Measurements from ENCODE around the gene CSKMT. TPM values are rescaled to one million over a fixed set of nuclear protein-coding genes. Genes with fewer than 3 reads are reported as not detected.
"Not testable (repeated sequence)": the region's sequence is repeated elsewhere in the genome, so short reads cannot be mapped to it uniquely, and the experiment has no call there.

The CSKMT gene
- total RNA-seq, 4 donors from 2014 or later = 9.1 to 13.5 (median 9.2) TPM; not detected in 1

GRCh38 chr11:62702246-62702645 is 37.1 kb downstream of the CSKMT start:
- no peak overlapping the region for H3K27ac ChIP-seq
- peaks cover 0 to 17% (median 11%) of the 10 kb centered on the region in 4 donors for H3K4me1 ChIP-seq
- peaks cover 0 to 7% (median 0%) of the 10 kb centered on the region in 3 donors for H3K36me3 ChIP-seq
- no peak for DNase-seq
- TF ChIP-seq POLR2A (IDR thresholded peaks at IDR 0.05) (no peak), CTCF (IDR thresholded peaks at IDR 0.05) (no peak)
- H3K4me3 ChIP-seq = no peak overlapping the region
- H3K27me3 ChIP-seq = no peaks in the 10 kb centered on the region
- H3K9me3 ChIP-seq = no peaks in the 10 kb centered on the region

- not testable (repeated sequence) for DNase-seq, H3K4me3 ChIP-seq, H3K9me3 ChIP-seq, H3K27ac ChIP-seq, H3K27me3 ChIP-seq, H3K36me3 ChIP-seq
- peaks cover 0 to 26% (median 12%) of the 10 kb centered on the region in 4 donors for H3K4me1 ChIP-seq
These were observed 38.8 kb downstream of the CSKMT start for GRCh38 chr11:62703921-62704320.

- TF ChIP-seq POLR2A (IDR thresholded peaks at IDR 0.05) = no peak
- no peak for TF ChIP-seq CTCF (IDR thresholded peaks at IDR 0.05)
These were observed 40.3 kb downstream of the CSKMT start for GRCh38 chr11:62705413-62705812.

GRCh38 chr11:62705880-62706849 is 41.1 kb downstream of the CSKMT start:
- Histone ChIP-seq H3K9me3 (no peaks in the 10 kb centered on the region), H3K27me3 (no peaks in the 10 kb centered on the region), H3K4me3 (peak overlapping the region; percentile 63 to 87 (median 79)), H3K27ac (peak overlapping the region; percentile 67 to 78 (median 73)), H3K4me1 (peaks cover 0 to 35% (median 12%) of the 10 kb centered on the region in 4 donors), H3K36me3 (peaks cover 0 to 12% (median 0%) of the 10 kb centered on the region in 3 donors)
- peak; percentile 95 to 97 (median 97) for DNase-seq
- TF ChIP-seq POLR2A (IDR thresholded peaks at IDR 0.05) = peak in 1 of 2 donors; percentile 43
- TF ChIP-seq CTCF (IDR thresholded peaks at IDR 0.05) = no peak

More at GRCh38 chr11:62705413-62705812, 40.3 kb downstream of the CSKMT start:
- Histone ChIP-seq H3K9me3 (no peaks in the 10 kb centered on the region), H3K4me3 (peak overlapping the region; percentile 63 to 87 (median 79)), H3K4me1 (peaks cover 0 to 35% (median 12%) of the 10 kb centered on the region in 4 donors), H3K27ac (peak overlapping the region; percentile 67 to 78 (median 73)), H3K36me3 (peaks cover 0 to 7% (median 0%) of the 10 kb centered on the region in 3 donors), H3K27me3 (no peaks in the 10 kb centered on the region)
- DNase-seq = no peak

- H3K9me3 ChIP-seq = no peaks in the 10 kb centered on the region
- H3K27me3 ChIP-seq = no peaks in the 10 kb centered on the region
- H3K4me3 ChIP-seq = peak overlapping the region; percentile 63 to 87 (median 79)
- peak overlapping the region; percentile 67 to 78 (median 73) for H3K27ac ChIP-seq
- TF ChIP-seq POLR2A (IDR thresholded peaks at IDR 0.05) (no peak), CTCF (IDR thresholded peaks at IDR 0.05) (no peak)
- H3K4me1 ChIP-seq = peaks cover 0 to 35% (median 12%) of the 10 kb centered on the region in 4 donors
- no peak for DNase-seq
- peaks cover 0 to 14% (median 0%) of the 10 kb centered on the region in 3 donors for H3K36me3 ChIP-seq
These were observed 41.7 kb downstream of the CSKMT start for GRCh38 chr11:62706850-62707247.

Measured in Peyer's patch (tissue), 4 donors.